Suppressor macrophage (primary cell): Measurements from ENCODE around the gene RAD51B.
"Not testable (repeated sequence)": the region's sequence is repeated elsewhere in the genome, so short reads cannot be mapped to it uniquely, and the experiment has no call there.

Experiments
- DNase-seq, 4 experiments: peaks; one replicate each; pipeline ENCODE4 v3.0.0-alpha.2; 2020 to 2022

Gene RAD51B

GRCh38 chr14:68758301-68758700 is 938.7 kb downstream of the RAD51B start:
- no peak for DNase-seq

- DNase-seq = no peak
Observed at GRCh38 chr14:68759017-68759560, 939.5 kb downstream of the RAD51B start.

- peak; percentile 58 to 82 (median 76) for DNase-seq
Observed at GRCh38 chr14:68759937-68760336, 940.4 kb downstream of the RAD51B start.

GRCh38 chr14:68760761-68761160 is 941.2 kb downstream of the RAD51B start:
- no peak for DNase-seq

GRCh38 chr14:68761391-68761790 is 941.8 kb downstream of the RAD51B start:
- DNase-seq = no peak

GRCh38 chr14:68762953-68763764 is 943.6 kb downstream of the RAD51B start:
- peak in 1 of 4 experiments; percentile 33 for DNase-seq

GRCh38 chr14:68763843-68764242 is 944.3 kb downstream of the RAD51B start:
- not testable (repeated sequence) for DNase-seq

- no peak for DNase-seq
Observed at GRCh38 chr14:68766299-68767247, 947.0 kb downstream of the RAD51B start.

GRCh38 chr14:68767248-68767645 is 947.7 kb downstream of the RAD51B start:
- no peak for DNase-seq

- DNase-seq = peak in 1 of 4 experiments; percentile 57
Observed at GRCh38 chr14:68768316-68768715, 948.7 kb downstream of the RAD51B start.

- no peak for DNase-seq
Observed at GRCh38 chr14:68770051-68770450, 950.5 kb downstream of the RAD51B start.

GRCh38 chr14:68770553-68771286 is 951.1 kb downstream of the RAD51B start:
- no peak for DNase-seq

- peak in 3 of 4 experiments; percentile 71 to 81 (median 79) for DNase-seq
Observed at GRCh38 chr14:68771631-68772030, 952.1 kb downstream of the RAD51B start.

- DNase-seq = no peak
Observed at GRCh38 chr14:68772761-68773381, 953.3 kb downstream of the RAD51B start.

- peak; percentile 56 to 86 (median 70) for DNase-seq
Observed at GRCh38 chr14:68774771-68775613, 955.4 kb downstream of the RAD51B start.

- peak; percentile 62 to 84 (median 72) for DNase-seq
Observed at GRCh38 chr14:68775614-68776126, 956.1 kb downstream of the RAD51B start.

GRCh38 chr14:68777644-68778043 is 958.1 kb downstream of the RAD51B start:
- no peak for DNase-seq
